T-cell (primary cell): ENCODE results near the gene SPEF1. TPM values are rescaled to one million over a fixed set of nuclear protein-coding genes. Genes with fewer than 3 reads are reported as not detected.
A peak's percentile ranks its signal among the peaks of the same experiment; 100 is the strongest.

Experiments
- ATAC-seq, 4 experiments: fragments of 200-7000 bp in 3 of 4; fragments of 150-1000 bp in 1 of 4; cut with Tn5 transposase; replicated peaks in 1 of 4; 1 replicate in 3 of 4; 2 replicates in 1 of 4; pipeline ENCODE4 v1.10.0; 2021; ENCODE audit warnings: moderate library complexity in 3 of 4, mild to moderate bottlenecking in 2 of 4, moderate number of reproducible peaks in 1 of 4
- CTCF ChIA-PET, 2 donors: fragments of 300-600 bp; sonication (Branson Sonifier 250); formaldehyde crosslinking; loops; one replicate each; lab custom pipeline; 2022; ENCODE audit warnings: antibody characterized with exemption in 2 of 2; lab: Charles Lee
- POLR2A ChIA-PET, 2 donors: fragments of 300-600 bp; sonication (Branson Sonifier 250); formaldehyde crosslinking; loops; one replicate each; lab custom pipeline; 2022; ENCODE audit warnings: antibody characterized with exemption in 2 of 2; lab: Charles Lee
- DNase-seq, 35 experiments: peaks; one replicate each; pipeline versions ENCODE4 v3.0.0 to v3.0.0-alpha.2; 2013 to 2023
- H3K27ac ChIP-seq: one replicate; pipeline ENCODE4 v1.5.1; 2013; ENCODE audit warnings: low read length
- H3K27me3 ChIP-seq, 2 experiments: replicated peaks in 1 of 2; 1 replicate in 1 of 2; 2 replicates in 1 of 2; pipeline versions ENCODE4 v1.6.1 to v1.7.0; 2013; ENCODE audit warnings: low read length in 1 of 2, mixed read lengths in 1 of 2; ENCODE audit not compliant: control insufficient read depth in 2 of 2, insufficient read depth in 2 of 2; ENCODE audit errors: extremely low read depth in 1 of 2
- H3K36me3 ChIP-seq, 2 donors: 1 replicate in 1 of 2; 2 replicates in 1 of 2; pipeline versions ENCODE4 v1.6.1 to v1.7.0; 2013; ENCODE audit warnings: low read length in 1 of 2; ENCODE audit not compliant: control insufficient read depth in 2 of 2, insufficient read depth in 1 of 2; ENCODE audit errors: extremely low read depth in 1 of 2
- H3K4me1 ChIP-seq, 2 experiments: 1 replicate in 1 of 2; 2 replicates in 1 of 2; pipeline versions ENCODE4 v1.6.1 to v1.7.0; 2013; ENCODE audit warnings: low read length in 2 of 2, mixed read lengths in 1 of 2; ENCODE audit not compliant: insufficient read depth in 2 of 2, control insufficient read depth in 1 of 2; ENCODE audit errors: extremely low read depth in 1 of 2
- H3K4me3 ChIP-seq, 2 donors: 1 replicate in 1 of 2; 2 replicates in 1 of 2; pipeline versions ENCODE4 v1.5.1 to v1.7.0; 2013; ENCODE audit warnings: mild to moderate bottlenecking in 2 of 2, low read length in 1 of 2, moderate library complexity in 1 of 2; ENCODE audit not compliant: control insufficient read depth in 1 of 2; ENCODE audit errors: extremely low read depth in 1 of 2
- H3K9me3 ChIP-seq: 2 replicates; pipeline ENCODE4 v1.7.0; 2013
- H3K27ac Mint-ChIP-seq, 2 donors: one replicate each; pipeline ENCODE4 v1.8.0; 2020 to 2021; ENCODE audit warnings: mild to moderate bottlenecking in 2 of 2, mixed read lengths in 2 of 2
- H3K27me3 Mint-ChIP-seq, 2 donors: one replicate each; pipeline ENCODE4 v1.8.0; 2021 to 2022; ENCODE audit warnings: mixed read lengths in 2 of 2
- H3K36me3 Mint-ChIP-seq: one replicate; pipeline ENCODE4 v1.8.0; 2021; ENCODE audit warnings: mixed read lengths
- H3K4me1 Mint-ChIP-seq, 3 donors: one replicate each; pipeline ENCODE4 v1.8.0; 2020 to 2022; ENCODE audit warnings: mixed read lengths in 3 of 3, mild to moderate bottlenecking in 1 of 3
- H3K4me3 Mint-ChIP-seq, 3 donors: one replicate each; pipeline ENCODE4 v1.8.0; 2020 to 2022; ENCODE audit warnings: mild to moderate bottlenecking in 3 of 3, mixed read lengths in 3 of 3, moderate library complexity in 3 of 3
- H3K9me3 Mint-ChIP-seq, 3 donors: one replicate each; pipeline ENCODE4 v1.8.0; 2020 to 2022; ENCODE audit warnings: mixed read lengths in 3 of 3
- WGBS: methylation state at CpG from one replicate; pipeline ENCODE4 v1.1.5; 2013; ENCODE audit warnings: missing lambda C conversion rate; ENCODE audit not compliant: insufficient coverage; 5-methylcytosine and 5-hydroxymethylcytosine counted together
- total RNA-seq, 35 experiments: library from RNA in 6 of 35; stranded (reverse) in 6 of 35; fragments of 120-200 nt in 1 of 35; gene quantifications; one replicate each; pipeline versions ENCODE4 v1.2.1 to v1.2.4 and lab custom pipeline; 2013 to 2026

Gene SPEF1
- total RNA-seq, 5 donors from 2014 or later (not counting 1 experiment from before 2014, with no cell fraction given): 0.16 TPM; not detected in 4

- no peak overlapping the region for H3K4me3 Mint-ChIP-seq
- H3K27ac ChIP-seq: no peak overlapping the region
- no peaks in the 10 kb centered on the region for H3K9me3 Mint-ChIP-seq
- no peak for ATAC-seq
- ChIA-PET POLR2A (no interaction called here), CTCF (interaction anchor here in 1 of 2 donors (0.5 to 1.2 kb wide), 2 partner anchors 12 to 89 kb away, joined by 3 to 4 read pairs; no protein-coding TSS in a partner anchor)
- WGBS: 81% methylated on average over 4 of the region's 5 CpGs
- H3K4me3 ChIP-seq: no peak overlapping the region
- H3K9me3 ChIP-seq: no peaks in the 10 kb centered on the region
- peaks cover 0 to 7% of the 10 kb centered on the region in 2 experiments for H3K27me3 ChIP-seq
- H3K36me3 ChIP-seq: peaks cover 4 to 14% of the 10 kb centered on the region in 2 donors
- H3K27me3 Mint-ChIP-seq: no peaks in the 10 kb centered on the region
- H3K4me1 Mint-ChIP-seq: peaks cover 6 to 14% (median 13%) of the 10 kb centered on the region in 3 donors
- peaks cover 11% of the 10 kb centered on the region for H3K36me3 Mint-ChIP-seq
- H3K27ac Mint-ChIP-seq: no peak overlapping the region
- DNase-seq: no peak
- no peaks in the 10 kb centered on the region for H3K4me1 ChIP-seq
These were observed 25.3 kb downstream of the SPEF1 start for GRCh38 chr20:3755814-3756480.

GRCh38 chr20:3755269-3755668, 26.0 kb downstream of the SPEF1 start:
- Mint-ChIP-seq H3K4me3 (no peak overlapping the region), H3K27me3 (no peaks in the 10 kb centered on the region), H3K4me1 (peaks cover 6 to 16% (median 14%) of the 10 kb centered on the region in 3 donors), H3K27ac (no peak overlapping the region), H3K36me3 (peaks cover 11% of the 10 kb centered on the region), H3K9me3 (no peaks in the 10 kb centered on the region)
- H3K9me3 ChIP-seq: no peaks in the 10 kb centered on the region
- peaks cover 0 to 9% of the 10 kb centered on the region in 2 experiments for H3K27me3 ChIP-seq
- ChIA-PET POLR2A (interaction anchor here in 1 of 2 donors (0.6 kb wide), 1 partner anchor 124 kb away, joined by 4 read pairs; no protein-coding TSS in a partner anchor), CTCF (interaction anchor here in 1 of 2 donors (0.7 kb wide), 1 partner anchor 99 kb away, joined by 3 read pairs; no protein-coding TSS in a partner anchor)
- no peak overlapping the region for H3K4me3 ChIP-seq
- no peak for DNase-seq
- peaks cover 4 to 14% of the 10 kb centered on the region in 2 donors for H3K36me3 ChIP-seq
- no peaks in the 10 kb centered on the region for H3K4me1 ChIP-seq
- no peak for ATAC-seq
- WGBS: 83% methylated on average over 1 of the region's 7 CpGs
- H3K27ac ChIP-seq: no peak overlapping the region

DNA sequence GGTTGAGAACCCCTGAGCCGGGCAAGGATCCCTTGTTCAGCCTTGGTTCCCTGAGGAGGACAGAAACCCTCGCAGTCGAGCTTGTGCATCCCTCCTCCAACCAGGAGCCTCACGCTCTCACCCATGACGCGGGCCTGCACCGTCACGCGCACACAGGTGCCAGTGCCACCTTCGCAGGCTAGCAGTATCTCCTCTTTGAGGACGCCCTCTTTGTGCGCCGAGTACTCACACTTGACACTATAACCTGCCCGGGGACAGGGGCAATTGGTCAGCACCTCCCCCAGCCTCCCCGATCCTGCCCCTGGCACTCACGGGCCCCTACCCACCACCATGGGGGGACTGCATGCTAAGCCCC, 27.0 kb downstream of the SPEF1 start:
- CTCF ChIA-PET: interaction anchor here in 1 of 2 donors (0.8 kb wide), 1 partner anchor 14 kb away, joined by 3 read pairs; no protein-coding TSS in a partner anchor
- Mint-ChIP-seq H3K9me3 (no peaks in the 10 kb centered on the region), H3K4me1 (peaks cover 6 to 16% (median 14%) of the 10 kb centered on the region in 3 donors), H3K4me3 (no peak overlapping the region), H3K36me3 (peaks cover 11% of the 10 kb centered on the region), H3K27me3 (peaks cover 0 to 2% of the 10 kb centered on the region in 2 donors), H3K27ac (no peak overlapping the region)
- Histone ChIP-seq H3K27ac (no peak overlapping the region), H3K4me1 (no peaks in the 10 kb centered on the region), H3K27me3 (peaks cover 0 to 17% of the 10 kb centered on the region in 2 experiments), H3K4me3 (no peak overlapping the region), H3K9me3 (no peaks in the 10 kb centered on the region), H3K36me3 (peaks cover 4 to 14% of the 10 kb centered on the region in 2 donors)
- DNase-seq (no peak), ATAC-seq (no peak)
- WGBS: 96% methylated on average over 15 of the region's 16 CpGs
- POLR2A ChIA-PET: interaction anchor here in 1 of 2 donors (0.7 kb wide), 1 partner anchor 1067 kb away, joined by 3 read pairs; no protein-coding TSS in a partner anchor

DNA sequence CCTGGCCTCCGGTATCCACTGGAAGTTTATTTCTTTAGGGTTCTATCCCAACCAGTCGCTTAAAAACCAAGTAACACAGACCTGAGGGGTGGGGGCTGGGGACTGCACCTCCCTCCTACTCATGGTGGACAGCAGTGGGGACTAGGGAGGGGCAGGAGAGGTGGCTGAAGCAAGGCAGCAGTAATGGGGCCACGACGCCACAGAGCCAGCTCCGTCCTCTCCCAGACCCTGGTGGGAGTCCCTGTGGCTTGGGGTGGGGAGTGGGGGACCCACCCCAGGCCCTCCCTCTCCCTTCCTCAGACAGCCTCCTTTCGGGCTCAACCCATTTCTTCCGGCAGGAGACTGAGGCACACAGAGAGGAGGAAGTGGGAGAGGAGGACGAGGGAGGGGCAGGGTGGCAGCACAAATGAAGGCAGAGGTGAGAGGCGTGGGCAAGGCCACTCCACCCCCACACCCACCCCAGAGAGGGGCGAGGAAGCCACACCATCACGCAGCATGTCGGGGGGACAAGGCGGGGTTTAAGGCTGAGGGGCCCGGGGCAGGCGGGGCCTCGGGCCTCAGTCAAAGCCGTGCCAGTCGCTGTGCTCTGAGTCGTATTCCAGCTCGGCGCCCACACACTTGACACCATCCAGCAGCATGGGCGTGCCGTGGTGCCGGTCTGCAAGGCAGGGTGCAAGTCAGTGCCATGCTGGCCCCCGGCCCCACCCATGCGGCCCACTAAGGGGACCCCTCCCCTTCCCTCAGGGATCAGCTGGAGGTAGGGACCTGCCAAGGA, 27.6 kb downstream of the SPEF1 start:
- POLR2A ChIA-PET: no interaction called here
- Mint-ChIP-seq H3K27me3 (peaks cover 0 to 5% of the 10 kb centered on the region in 2 donors), H3K9me3 (no peaks in the 10 kb centered on the region), H3K27ac (no peak overlapping the region), H3K4me1 (peaks cover 6 to 16% (median 14%) of the 10 kb centered on the region in 3 donors), H3K4me3 (no peak overlapping the region), H3K36me3 (peaks cover 11% of the 10 kb centered on the region)
- H3K27me3 ChIP-seq: peaks cover 0 to 23% of the 10 kb centered on the region in 2 experiments
- ATAC-seq (no peak), DNase-seq (no peak)
- peaks cover 4 to 14% of the 10 kb centered on the region in 2 donors for H3K36me3 ChIP-seq
- no peak overlapping the region for H3K27ac ChIP-seq
- H3K4me3 ChIP-seq: no peak overlapping the region
- no peaks in the 10 kb centered on the region for H3K4me1 ChIP-seq
- CTCF ChIA-PET: interaction anchor here (0.8 to 1.5 kb wide), 4 partner anchors 14 to 102 kb away, joined by 3 to 6 read pairs (median 4); no protein-coding TSS in a partner anchor
- 94% methylated on average over 16 of the region's 26 CpGs for WGBS
- H3K9me3 ChIP-seq: no peaks in the 10 kb centered on the region

GRCh38 chr20:3753098-3753497, 28.1 kb downstream of the SPEF1 start:
- no CpG with 5 or more reads among the region's 4 CpGs for WGBS
- H3K36me3 ChIP-seq: peaks cover 4 to 12% of the 10 kb centered on the region in 2 donors
- Mint-ChIP-seq H3K27ac (peak overlapping the region; percentile 36 to 48), H3K27me3 (peaks cover 0 to 6% of the 10 kb centered on the region in 2 donors), H3K36me3 (peaks cover 8% of the 10 kb centered on the region), H3K9me3 (no peaks in the 10 kb centered on the region), H3K4me3 (peak overlapping the region in 1 of 3 donors; percentile 80), H3K4me1 (peaks cover 6 to 16% (median 14%) of the 10 kb centered on the region in 3 donors)
- H3K27me3 ChIP-seq: peaks cover 0 to 29% of the 10 kb centered on the region in 2 experiments
- peak in 32 of 35 experiments; percentile 29 to 82 (median 54) for DNase-seq
- ChIA-PET POLR2A (no interaction called here), CTCF (interaction anchor here (0.5 to 1.5 kb wide), 6 partner anchors 13 to 332 kb away, joined by 3 to 6 read pairs (median 4); no protein-coding TSS in a partner anchor)
- no peaks in the 10 kb centered on the region for H3K4me1 ChIP-seq
- H3K9me3 ChIP-seq: no peaks in the 10 kb centered on the region
- H3K4me3 ChIP-seq: no peak overlapping the region
- H3K27ac ChIP-seq: no peak overlapping the region
- ATAC-seq: peak; percentile 66 to 76 (median 66)

DNA sequence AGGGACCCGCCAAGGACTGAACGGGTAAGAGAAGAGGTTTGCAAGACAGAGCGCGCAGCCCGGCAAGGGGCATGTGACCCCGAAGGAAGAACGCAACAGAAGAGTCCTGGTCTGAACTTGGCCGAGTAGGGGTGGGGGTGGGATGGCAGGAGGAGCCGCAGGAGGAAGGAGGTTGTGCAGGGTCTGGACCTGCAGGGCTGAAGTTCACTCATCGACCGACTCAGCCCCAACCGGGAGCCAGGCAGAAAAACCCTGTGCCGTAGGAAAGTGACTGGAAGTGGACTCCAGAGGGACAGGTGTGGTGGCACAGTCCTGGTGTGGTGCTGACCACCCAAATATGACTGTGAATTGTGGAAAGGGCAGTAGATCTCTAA, 28.9 kb downstream of the SPEF1 start:
- no peaks in the 10 kb centered on the region for H3K9me3 Mint-ChIP-seq
- WGBS: 70% methylated on average over 12 of the region's 13 CpGs
- H3K27ac Mint-ChIP-seq: peak overlapping the region in 1 of 2 donors; percentile 70
- peaks cover 0 to 11% of the 10 kb centered on the region in 2 donors for H3K27me3 Mint-ChIP-seq
- H3K4me3 ChIP-seq: peak overlapping the region in 1 of 2 donors; percentile 11
- H3K27me3 ChIP-seq: peaks cover 0 to 35% of the 10 kb centered on the region in 2 experiments
- ATAC-seq (no peak), DNase-seq (no peak)
- peaks cover 3% of the 10 kb centered on the region for H3K36me3 Mint-ChIP-seq
- H3K4me1 Mint-ChIP-seq: peaks cover 6 to 16% (median 14%) of the 10 kb centered on the region in 3 donors
- H3K4me1 ChIP-seq: no peaks in the 10 kb centered on the region
- POLR2A ChIA-PET: no interaction called here
- H3K27ac ChIP-seq: no peak overlapping the region
- CTCF ChIA-PET: interaction anchor here (0.9 to 1.5 kb wide), 4 partner anchors 16 to 333 kb away, joined by 4 to 6 read pairs (median 6); no protein-coding TSS in a partner anchor
- peaks cover 4 to 8% of the 10 kb centered on the region in 2 donors for H3K36me3 ChIP-seq
- no peaks in the 10 kb centered on the region for H3K9me3 ChIP-seq
- H3K4me3 Mint-ChIP-seq: peak overlapping the region; percentile 63 to 80 (median 78)
